ENCODE data around the gene SLC23A2.
"Not testable (repeated sequence)": the region's sequence is repeated elsewhere in the genome, so short reads cannot be mapped to it uniquely, and the experiment has no call there.

Gene SLC23A2

GRCh38 chr20:4979841-4980410 lies 21.4 kb downstream of the SLC23A2 start:
- no peak for DNase-seq (ENCODE audit: low read depth, low spot score)
- TF ChIP-seq CTCF (IDR thresholded peaks at IDR 0.05; ENCODE audit: low read depth, low read length), result no peak
- in situ Hi-C loops (cut with HindIII; ENCODE audit: low sequenced_read_pairs), result no loop called here
- H3K4me3 ChIP-seq (ENCODE audit: low read depth, low read length), result no peak overlapping the region

- in situ Hi-C loops (cut with HindIII; ENCODE audit: low sequenced_read_pairs), result no loop called here
- no peak overlapping the region for H3K4me3 ChIP-seq (ENCODE audit: low read depth, low read length)
- TF ChIP-seq CTCF (IDR thresholded peaks at IDR 0.05; ENCODE audit: low read depth, low read length), result no peak
- DNase-seq (ENCODE audit: low read depth, low spot score), result no peak
These were observed 23.0 kb downstream of the SLC23A2 start for GRCh38 chr20:4978050-4978918.

DNA sequence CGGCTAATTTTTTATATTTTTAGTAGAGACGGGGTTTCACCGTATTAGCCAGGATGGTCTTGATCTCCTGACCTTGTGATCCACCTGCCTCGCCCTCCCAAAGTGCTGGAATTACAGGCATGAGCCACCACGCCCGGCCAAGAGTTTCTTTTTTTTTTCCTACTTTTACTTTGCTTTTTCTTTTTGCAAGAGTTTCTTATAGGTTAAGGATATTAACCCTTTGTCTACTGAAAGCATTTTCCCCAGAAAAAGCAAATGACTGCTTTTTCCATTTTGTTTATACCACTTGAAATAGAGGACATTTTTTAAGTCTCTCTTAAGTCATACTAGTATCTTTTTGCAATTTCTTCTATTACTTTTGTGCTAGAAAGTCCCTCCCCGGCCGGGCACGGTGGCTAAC lies 25.3 kb downstream of the SLC23A2 start:
- in situ Hi-C loops (cut with HindIII; ENCODE audit: low sequenced_read_pairs); DNase-seq (ENCODE audit: low read depth, low spot score); H3K4me3 ChIP-seq (ENCODE audit: low read depth, low read length): not testable (repeated sequence)

GRCh38 chr20:4973330-4974097 lies 27.8 kb downstream of the SLC23A2 start:
- in situ Hi-C loops (cut with HindIII; ENCODE audit: low sequenced_read_pairs), result no loop called here
- DNase-seq (ENCODE audit: low read depth, low spot score), result peak; percentile 66
- H3K4me3 ChIP-seq (ENCODE audit: low read depth, low read length), result peak overlapping the region; percentile 3
- TF ChIP-seq CTCF (IDR thresholded peaks at IDR 0.05; ENCODE audit: low read depth, low read length), result no peak

DNA sequence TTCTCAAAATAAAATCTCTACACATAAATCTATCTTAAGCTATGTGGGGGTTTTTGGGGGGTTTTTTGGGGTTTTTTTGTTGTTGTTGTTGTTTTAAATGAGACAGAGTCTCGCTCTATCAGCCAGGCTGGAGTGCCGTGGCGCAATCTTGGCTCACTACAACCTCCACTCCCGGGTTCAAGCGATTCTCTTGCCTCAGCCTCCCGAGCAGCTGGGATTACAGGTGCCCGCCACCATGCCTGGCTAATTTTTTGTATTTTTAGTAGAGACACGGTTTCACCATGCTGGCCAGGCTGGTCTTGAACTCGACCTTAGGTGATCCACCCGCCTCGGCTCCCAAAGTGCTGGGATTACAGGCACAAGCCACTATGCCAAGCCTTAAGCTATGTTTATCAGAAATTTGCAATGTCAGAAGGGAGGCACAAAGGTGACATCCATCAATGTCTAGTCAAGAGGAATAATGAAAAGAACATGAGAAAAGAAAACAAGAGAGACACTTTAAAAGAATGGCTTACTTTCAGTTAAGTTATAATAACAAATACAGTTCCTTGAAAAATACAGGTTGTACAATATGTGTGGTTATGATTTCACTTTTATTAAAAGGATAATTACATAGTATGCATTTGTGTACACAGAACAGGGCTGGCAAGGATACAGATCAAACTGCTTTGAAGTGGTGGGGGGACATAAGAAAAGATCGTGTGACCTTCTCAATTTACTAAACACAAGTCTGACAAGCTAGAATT lies 28.6 kb downstream of the SLC23A2 start:
- no peak overlapping the region for H3K4me3 ChIP-seq (ENCODE audit: low read depth, low read length)
- in situ Hi-C loops (cut with HindIII; ENCODE audit: low sequenced_read_pairs), result no loop called here
- no peak for TF ChIP-seq CTCF (IDR thresholded peaks at IDR 0.05; ENCODE audit: low read depth, low read length)
- DNase-seq (ENCODE audit: low read depth, low spot score), result no peak

GRCh38 chr20:4971064-4971463 lies 30.2 kb downstream of the SLC23A2 start:
- H3K4me3 ChIP-seq (ENCODE audit: low read depth, low read length), result no peak overlapping the region
- in situ Hi-C loops (cut with HindIII; ENCODE audit: low sequenced_read_pairs), result no loop called here
- no peak for TF ChIP-seq CTCF (IDR thresholded peaks at IDR 0.05; ENCODE audit: low read depth, low read length)
- DNase-seq (ENCODE audit: low read depth, low spot score), result no peak

Data from astrocyte of the spinal cord (primary cell).